Measurements from ENCODE around the gene PEX6.

Gene PEX6

GRCh38 chr6:42936398-42936797 lies 42.6 kb downstream of the PEX6 start:
- Histone ChIP-seq H3K27ac (no peak overlapping the region), H3K27me3 (ENCODE audit: insufficient read depth, low read depth, severe bottlenecking) (no peaks in the 10 kb centered on the region), H3K36me3 (peaks cover 93% of the 10 kb centered on the region), H3K9me3 (ENCODE audit: severe bottlenecking) (no peaks in the 10 kb centered on the region), H3K4me3 (ENCODE audit: low read depth, low read length) (no peak overlapping the region)
- TF ChIP-seq CTCF (IDR thresholded peaks at IDR 0.05; ENCODE audit: low read depth, low read length) = no peak
- DNase-seq = no peak

DNA sequence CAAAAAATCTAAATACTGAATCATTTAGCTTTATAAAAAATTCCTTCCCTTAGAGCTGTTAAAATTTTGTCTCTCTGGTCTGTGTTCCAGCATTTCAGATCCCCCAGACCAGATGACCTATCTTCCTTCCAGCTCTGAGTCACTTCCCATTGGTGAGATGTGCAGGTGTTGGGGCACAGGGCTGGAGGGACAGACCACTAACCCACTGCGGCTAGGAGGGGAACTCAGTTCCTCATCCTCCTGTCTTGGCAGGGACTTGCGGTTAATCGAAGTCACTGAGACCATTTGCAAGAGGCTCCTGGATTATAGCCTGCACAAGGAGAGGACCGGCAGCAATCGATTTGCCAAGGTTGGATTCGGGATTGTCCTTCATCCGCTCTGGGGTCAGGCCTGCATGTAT lies 43.7 kb downstream of the PEX6 start:
- no peak overlapping the region for H3K4me3 ChIP-seq (ENCODE audit: low read depth, low read length)
- TF ChIP-seq CTCF (IDR thresholded peaks at IDR 0.05; ENCODE audit: low read depth, low read length) = no peak
- no peak overlapping the region for H3K27ac ChIP-seq
- no peaks in the 10 kb centered on the region for H3K9me3 ChIP-seq (ENCODE audit: severe bottlenecking)
- no peaks in the 10 kb centered on the region for H3K27me3 ChIP-seq (ENCODE audit: insufficient read depth, low read depth, severe bottlenecking)
- peaks cover 87% of the 10 kb centered on the region for H3K36me3 ChIP-seq
- no peak for DNase-seq

GRCh38 chr6:42933205-42933604 lies 45.8 kb downstream of the PEX6 start:
- Histone ChIP-seq H3K27me3 (ENCODE audit: insufficient read depth, low read depth, severe bottlenecking) (no peaks in the 10 kb centered on the region), H3K9me3 (ENCODE audit: severe bottlenecking) (no peaks in the 10 kb centered on the region), H3K4me3 (ENCODE audit: low read depth, low read length) (no peak overlapping the region), H3K36me3 (peaks cover 68% of the 10 kb centered on the region), H3K27ac (no peak overlapping the region)
- TF ChIP-seq CTCF (IDR thresholded peaks at IDR 0.05; ENCODE audit: low read depth, low read length) = no peak
- DNase-seq = no peak

GRCh38 chr6:42932412-42932811 lies 46.6 kb downstream of the PEX6 start:
- TF ChIP-seq CTCF (IDR thresholded peaks at IDR 0.05; ENCODE audit: low read depth, low read length) = no peak
- H3K4me3 ChIP-seq (ENCODE audit: low read depth, low read length) = no peak overlapping the region
- no peaks in the 10 kb centered on the region for H3K9me3 ChIP-seq (ENCODE audit: severe bottlenecking)
- H3K27me3 ChIP-seq (ENCODE audit: insufficient read depth, low read depth, severe bottlenecking) = no peaks in the 10 kb centered on the region
- H3K27ac ChIP-seq = no peak overlapping the region
- DNase-seq = no peak
- peaks cover 61% of the 10 kb centered on the region for H3K36me3 ChIP-seq

- Histone ChIP-seq H3K9me3 (ENCODE audit: severe bottlenecking) (no peaks in the 10 kb centered on the region), H3K4me3 (ENCODE audit: low read depth, low read length) (peak overlapping the region; percentile 64), H3K27ac (peak overlapping the region; percentile 91), H3K36me3 (peaks cover 37% of the 10 kb centered on the region), H3K27me3 (ENCODE audit: insufficient read depth, low read depth, severe bottlenecking) (no peaks in the 10 kb centered on the region)
- no peak for DNase-seq
- TF ChIP-seq CTCF (IDR thresholded peaks at IDR 0.05; ENCODE audit: low read depth, low read length) = no peak
Observed at GRCh38 chr6:42929821-42930360, 49.1 kb downstream of the PEX6 start.
